ENCODE measurements around the gene CA14.
"Not testable (repeated sequence)": the region's sequence is repeated elsewhere in the genome, so short reads cannot be mapped to it uniquely, and the experiment has no call there.

The CA14 gene

GRCh38 chr1:150236614-150237100 is 20.9 kb upstream of the CA14 start:
- no peak for DNase-seq

GRCh38 chr1:150237176-150237575 is 20.4 kb upstream of the CA14 start:
- not testable (repeated sequence) for DNase-seq

GRCh38 chr1:150237746-150238145 is 19.8 kb upstream of the CA14 start:
- no peak for DNase-seq

GRCh38 chr1:150243003-150243402 is 14.6 kb upstream of the CA14 start:
- no peak for DNase-seq

- DNase-seq = no peak
Measured at GRCh38 chr1:150249936-150250335, 7.6 kb upstream of the CA14 start.

- DNase-seq = no peak
Measured at GRCh38 chr1:150256198-150256553, 1.4 kb upstream of the CA14 start.

GRCh38 chr1:150256554-150257341 is 826 bp upstream of the CA14 start:
- DNase-seq = no peak

GRCh38 chr1:150259217-150259616 is 1.6 kb downstream of the CA14 start:
- no peak for DNase-seq

- no peak for DNase-seq
Measured at GRCh38 chr1:150259758-150260669, 2.4 kb downstream of the CA14 start.

- no peak for DNase-seq
Measured at GRCh38 chr1:150261367-150261766, 3.8 kb downstream of the CA14 start.

GRCh38 chr1:150262388-150263320 is 5.1 kb downstream of the CA14 start:
- DNase-seq = no peak

GRCh38 chr1:150263549-150263948 is 6.0 kb downstream of the CA14 start:
- no peak for DNase-seq

GRCh38 chr1:150267896-150268295 is 10.3 kb downstream of the CA14 start:
- DNase-seq = no peak

GRCh38 chr1:150268340-150268704 is 10.7 kb downstream of the CA14 start:
- DNase-seq = peak in 4 of 5 donors; percentile 36 to 46 (median 38)

- peak; percentile 82 to 95 (median 88) for DNase-seq
Measured at GRCh38 chr1:150268705-150269403, 11.3 kb downstream of the CA14 start, which contains the start of gene APH1A. Gene APH1A (minus strand): TSS chr1:150269016. CDS start chr1:150268810, 206 bp downstream.

- no peak for DNase-seq
Measured at GRCh38 chr1:150269451-150269850, 11.9 kb downstream of the CA14 start.

- DNase-seq = no peak
Measured at GRCh38 chr1:150271291-150271959, 13.9 kb downstream of the CA14 start.

GRCh38 chr1:150273311-150273710 is 15.7 kb downstream of the CA14 start:
- DNase-seq = no peak

- DNase-seq = no peak
Measured at GRCh38 chr1:150280138-150280707, 22.6 kb downstream of the CA14 start.

- DNase-seq = peak in 4 of 5 donors; percentile 31 to 52 (median 40)
Measured at GRCh38 chr1:150281221-150281757, 23.7 kb downstream of the CA14 start.

All from T-helper 1 cell (primary cell).